Epidermal melanocyte (primary cell): ENCODE data around the gene PPP3CB.

Experiments
- DNase-seq: peaks from one replicate; pipeline ENCODE4 v3.0.0; 2011; ENCODE audit warnings: low spot score; ENCODE audit not compliant: insufficient read length

The PPP3CB gene

GRCh38 chr10:73480158-73480557 is 15.7 kb downstream of the PPP3CB start:
- no peak for DNase-seq

DNA sequence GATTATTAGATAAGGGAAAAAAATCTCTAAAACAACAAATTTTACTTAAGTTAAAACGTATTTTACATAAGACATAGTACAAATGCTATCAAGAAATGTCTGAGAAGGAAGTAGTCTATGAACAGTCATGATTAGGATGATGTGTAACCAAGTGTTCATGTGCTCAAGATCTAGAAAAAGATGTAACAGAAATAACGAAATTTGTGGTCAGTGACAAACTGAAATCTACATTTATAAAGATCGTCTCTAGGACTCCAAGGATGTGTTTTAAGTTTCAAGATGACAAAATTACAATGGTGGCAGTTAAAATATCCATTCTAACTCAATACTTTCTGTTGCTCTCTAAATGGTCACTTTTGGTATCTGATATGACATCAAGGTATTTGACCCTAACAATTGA is 17.2 kb downstream of the PPP3CB start:
- DNase-seq, result no peak

GRCh38 chr10:73471226-73471625 is 24.6 kb downstream of the PPP3CB start:
- DNase-seq, result no peak

- DNase-seq, result no peak
Measured at GRCh38 chr10:73469579-73469978, 26.2 kb downstream of the PPP3CB start.

- DNase-seq, result no peak
Measured at GRCh38 chr10:73467206-73467605, 28.6 kb downstream of the PPP3CB start.

GRCh38 chr10:73465978-73466726 is 29.7 kb downstream of the PPP3CB start:
- DNase-seq, result no peak

GRCh38 chr10:73460897-73461296 is 34.9 kb downstream of the PPP3CB start:
- no peak for DNase-seq

GRCh38 chr10:73459683-73460314 is 36.0 kb downstream of the PPP3CB start:
- no peak for DNase-seq

GRCh38 chr10:73456187-73456890 is 39.5 kb downstream of the PPP3CB start:
- DNase-seq, result no peak

GRCh38 chr10:73449113-73449512 is 46.7 kb downstream of the PPP3CB start:
- DNase-seq, result no peak

GRCh38 chr10:73448384-73448783 is 47.4 kb downstream of the PPP3CB start:
- DNase-seq, result no peak

GRCh38 chr10:73446926-73447325 is 48.9 kb downstream of the PPP3CB start:
- no peak for DNase-seq

GRCh38 chr10:73444457-73444856 is 51.4 kb downstream of the PPP3CB start:
- DNase-seq, result no peak

DNA sequence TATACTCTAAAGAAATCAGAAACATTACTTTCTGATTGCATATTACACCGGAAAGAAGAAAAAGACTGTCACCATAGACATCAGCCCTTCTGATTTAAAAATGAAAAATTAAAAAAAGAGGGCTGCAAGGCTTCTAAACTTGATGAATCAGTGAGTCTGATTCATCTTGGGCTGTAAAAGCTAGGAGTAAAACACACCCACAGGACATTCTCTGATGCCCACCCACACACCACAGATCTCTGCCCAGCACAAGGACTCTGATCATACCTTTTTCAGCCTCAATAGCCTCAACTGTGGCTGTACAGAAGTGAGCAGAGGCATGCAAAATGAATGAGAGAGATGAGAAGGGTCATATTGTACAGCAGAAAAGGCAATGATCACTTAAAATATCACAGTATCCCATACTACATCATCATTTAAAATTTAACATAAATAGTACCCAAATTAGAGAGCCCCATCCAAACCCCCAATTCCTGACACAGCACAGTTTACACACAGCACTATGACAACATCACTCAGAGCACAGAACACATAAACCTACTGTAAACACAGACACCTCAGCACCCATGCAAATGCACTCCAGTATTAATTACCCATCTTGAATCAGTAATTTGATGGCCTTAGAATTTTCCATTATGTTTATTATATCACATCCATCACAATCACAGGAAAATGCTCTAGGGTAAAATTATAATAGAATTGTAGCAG is 56.1 kb downstream of the PPP3CB start:
- DNase-seq, result no peak

DNA sequence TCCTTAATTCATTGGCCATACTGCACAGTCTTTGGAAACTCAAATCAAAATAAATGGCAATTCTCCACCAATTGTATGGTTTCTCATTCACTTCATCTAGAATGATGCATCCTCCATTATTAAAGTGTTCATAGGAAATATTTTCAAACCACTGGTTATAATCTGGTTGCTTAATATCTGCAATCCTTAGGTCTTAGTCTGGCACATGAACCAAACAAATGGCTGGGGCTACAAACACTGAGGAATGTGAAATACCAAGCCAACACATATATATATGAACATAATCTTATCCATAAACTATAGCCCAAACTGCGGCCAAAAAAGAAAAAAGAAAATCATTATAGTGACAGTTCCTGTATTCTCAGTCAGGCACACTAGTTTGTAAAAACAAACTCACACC is 56.8 kb downstream of the PPP3CB start:
- DNase-seq, result no peak

DNA sequence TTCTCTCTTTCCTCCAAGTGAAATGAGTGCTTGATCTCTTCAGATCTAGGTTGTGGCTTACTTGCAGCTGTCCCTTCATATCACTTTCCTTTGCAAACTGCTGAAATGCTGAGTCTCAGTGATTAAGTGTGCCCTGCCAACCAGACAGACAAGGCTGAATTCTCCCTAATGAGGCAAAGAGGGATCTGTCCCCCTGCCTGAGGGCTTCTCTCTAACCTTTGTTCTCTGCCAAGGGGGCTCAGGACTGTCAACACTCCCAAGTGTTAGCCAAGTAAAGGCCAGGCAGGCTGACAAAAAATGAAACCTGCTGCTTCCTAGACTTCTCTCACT is 62.3 kb downstream of the PPP3CB start, which contains the start of gene MSS51:
Gene MSS51, minus strand, starts transcription at position 24 of the 330 bp plus-strand sequence. CDS start 5,277 bp downstream, outside the sequence.
- no peak for DNase-seq

DNA sequence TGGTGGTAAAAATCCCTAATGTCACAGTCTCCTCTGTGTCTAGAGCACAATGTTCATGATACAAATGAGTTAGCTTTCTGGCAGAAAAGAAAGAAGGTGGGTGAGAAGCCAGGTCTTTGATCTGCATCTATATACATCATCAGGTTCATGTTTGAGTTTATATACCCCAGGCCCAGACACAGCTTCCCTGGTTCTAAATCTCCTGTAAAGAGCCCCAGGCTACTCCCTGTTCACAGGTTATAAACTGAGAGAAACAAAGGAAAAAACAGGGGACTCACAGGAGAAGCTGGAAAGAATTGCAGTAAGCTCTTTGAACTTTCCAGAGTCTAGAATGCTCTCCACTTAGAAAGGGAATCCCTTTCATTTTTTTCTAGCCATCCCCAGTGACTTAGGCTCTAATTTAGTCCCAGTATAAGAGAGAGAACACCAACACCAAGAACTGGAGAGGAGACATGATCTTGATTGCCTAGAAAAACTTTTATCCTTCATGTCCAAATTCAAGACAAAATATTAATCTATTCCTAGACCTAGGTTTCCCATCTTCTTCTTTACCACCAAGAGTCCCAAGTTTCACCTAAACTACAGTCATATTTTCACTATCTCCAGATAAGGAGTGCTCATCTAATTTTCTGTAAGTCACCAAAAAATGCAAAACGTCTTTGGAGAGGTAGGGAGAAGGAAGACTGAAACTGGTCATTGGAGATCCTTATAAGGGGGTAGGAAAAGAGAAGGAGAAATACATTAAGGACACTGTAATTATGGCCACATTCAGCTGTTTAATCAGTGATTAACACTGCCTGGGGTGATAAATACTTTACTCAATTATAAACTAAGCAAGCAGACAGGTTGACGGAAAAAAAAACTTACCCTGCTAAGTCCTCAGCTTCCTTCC is 62.9 kb downstream of the PPP3CB start:
- no peak for DNase-seq

- no peak for DNase-seq
Measured at GRCh38 chr10:73426318-73426717, 69.5 kb downstream of the PPP3CB start.

- DNase-seq, result no peak
Measured at GRCh38 chr10:73424478-73424877, 71.3 kb downstream of the PPP3CB start.

- DNase-seq, result no peak
Measured at GRCh38 chr10:73423309-73423708, 72.5 kb downstream of the PPP3CB start.

GRCh38 chr10:73416571-73416970 is 79.3 kb downstream of the PPP3CB start:
- DNase-seq, result no peak
